ENCODE data around the gene KCNK18.
A peak's percentile ranks its signal among the peaks of the same experiment; 100 is the strongest.
"Not testable (repeated sequence)": the region's sequence is repeated elsewhere in the genome, so short reads cannot be mapped to it uniquely, and the experiment has no call there.

KCNK18 gene

DNA sequence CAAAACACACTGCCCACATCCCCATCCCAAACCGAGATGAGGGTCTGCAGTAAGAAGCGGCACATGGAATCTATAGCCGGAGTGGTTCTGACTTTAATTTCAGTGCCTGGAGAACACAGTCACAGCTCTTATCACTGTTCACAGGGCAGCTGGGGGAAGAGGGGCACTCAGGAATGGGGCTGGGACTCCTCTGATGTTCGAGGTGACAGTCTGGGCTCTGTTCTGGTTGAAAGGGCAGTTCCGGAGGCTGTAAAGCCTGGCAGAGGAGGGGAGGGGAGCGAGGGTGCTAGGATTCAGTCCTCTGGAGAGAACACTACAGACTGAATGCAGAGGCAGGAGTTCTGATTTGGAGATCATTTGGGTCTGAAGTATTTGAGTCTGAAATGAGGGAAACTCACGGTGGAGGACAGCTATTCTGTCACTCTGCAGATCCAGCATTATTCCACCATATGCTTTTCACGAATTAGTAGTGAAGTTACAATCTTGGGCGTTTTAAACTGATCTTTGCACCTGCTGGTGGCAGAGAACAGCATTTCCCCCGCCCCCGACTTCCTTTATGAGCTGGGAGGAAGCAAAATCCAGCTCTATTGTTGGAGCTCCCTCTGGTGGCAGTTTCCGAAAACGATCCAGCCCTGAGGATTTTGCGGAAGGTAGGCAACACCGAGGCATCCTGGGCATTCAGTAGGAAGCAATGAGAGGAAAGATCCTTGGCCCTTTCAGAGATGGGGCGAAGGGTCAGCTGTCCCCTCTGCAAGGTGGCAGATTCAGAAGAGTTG is 22.7 kb upstream of the KCNK18 start:
- DNase-seq, result peak; percentile 87

DNA sequence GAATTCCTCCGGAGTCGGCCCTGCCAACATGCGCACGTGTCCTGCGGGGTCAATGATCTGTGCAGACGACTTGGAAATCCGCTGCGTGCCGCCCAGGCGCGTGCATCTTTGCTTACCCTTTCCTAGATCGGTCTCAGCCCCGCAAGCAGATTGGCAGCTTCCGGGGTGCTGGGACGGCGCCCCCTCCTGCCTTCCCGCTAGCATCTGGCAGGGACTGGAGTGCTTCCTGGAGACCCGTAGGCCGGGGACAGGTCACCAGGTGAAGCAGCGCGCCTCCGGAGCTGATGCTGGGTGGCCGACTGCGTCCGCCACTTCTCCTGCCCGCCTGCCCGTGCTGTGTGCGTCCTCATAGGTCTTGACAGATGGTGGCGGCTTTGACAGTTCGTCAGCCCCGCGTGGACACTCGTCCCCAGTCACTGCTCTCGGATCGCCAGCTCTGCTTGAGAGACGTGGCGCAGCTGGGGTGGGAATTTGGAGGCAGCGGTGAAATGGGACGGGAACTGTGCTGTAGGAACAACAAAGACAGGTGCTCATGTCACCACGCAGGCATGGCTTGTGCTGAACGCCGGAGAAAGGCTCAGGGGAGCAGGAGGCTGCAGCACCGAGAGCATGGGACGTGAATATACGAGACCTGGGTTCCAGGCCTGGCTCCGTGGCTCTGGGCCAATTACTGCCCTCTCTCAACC is 21.9 kb upstream of the KCNK18 start:
- peak; percentile 77 for DNase-seq

DNA sequence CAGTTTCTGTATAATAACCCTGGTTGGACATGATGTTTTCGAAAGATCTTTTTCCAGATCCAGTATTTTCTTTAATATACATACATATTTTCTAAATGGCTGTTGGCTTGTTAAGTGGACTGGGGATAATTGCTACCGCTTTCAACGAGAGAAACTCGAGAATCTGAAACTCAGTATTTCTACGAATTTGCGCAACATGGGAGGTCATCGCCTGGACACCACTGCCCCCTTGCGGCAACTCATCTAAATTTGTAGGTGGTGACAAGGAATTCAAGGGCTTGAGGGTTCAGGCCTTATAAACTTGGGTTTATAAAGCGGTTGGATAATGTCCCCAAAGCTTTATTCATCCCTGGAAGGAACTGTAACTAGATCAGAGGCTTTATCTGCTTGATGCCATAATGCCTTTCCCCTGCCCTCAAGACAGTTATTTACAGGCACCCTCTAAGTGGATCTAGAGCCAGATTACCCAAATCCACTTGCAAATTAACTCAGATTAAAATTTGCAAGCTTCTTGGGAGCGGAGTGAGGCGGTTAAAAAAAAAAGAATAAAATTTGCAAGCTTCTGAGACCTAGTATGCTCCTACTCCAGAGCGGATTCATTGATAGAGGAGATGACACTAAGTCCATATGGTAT is 21.3 kb upstream of the KCNK18 start:
- peak; percentile 84 for DNase-seq

DNA sequence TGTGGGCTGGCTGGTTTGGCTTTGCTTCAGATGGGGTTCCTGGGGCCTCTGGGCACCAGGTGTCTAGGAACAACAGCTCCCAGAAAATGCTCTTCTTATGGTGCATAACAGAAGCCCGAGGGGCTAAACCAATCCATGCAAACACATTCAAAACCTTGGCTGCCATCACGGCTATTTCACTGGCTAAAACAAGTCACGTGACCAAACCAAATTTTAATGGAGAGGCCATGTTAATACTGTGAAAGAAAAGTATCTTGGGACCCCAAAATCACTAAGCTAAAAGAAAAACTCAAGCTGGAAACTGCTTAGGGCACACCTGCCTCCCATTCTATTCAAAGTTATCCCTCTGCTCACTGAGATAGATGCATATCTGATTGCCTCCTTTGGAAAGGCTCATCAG is 19.1 kb upstream of the KCNK18 start:
- no peak for DNase-seq

DNA sequence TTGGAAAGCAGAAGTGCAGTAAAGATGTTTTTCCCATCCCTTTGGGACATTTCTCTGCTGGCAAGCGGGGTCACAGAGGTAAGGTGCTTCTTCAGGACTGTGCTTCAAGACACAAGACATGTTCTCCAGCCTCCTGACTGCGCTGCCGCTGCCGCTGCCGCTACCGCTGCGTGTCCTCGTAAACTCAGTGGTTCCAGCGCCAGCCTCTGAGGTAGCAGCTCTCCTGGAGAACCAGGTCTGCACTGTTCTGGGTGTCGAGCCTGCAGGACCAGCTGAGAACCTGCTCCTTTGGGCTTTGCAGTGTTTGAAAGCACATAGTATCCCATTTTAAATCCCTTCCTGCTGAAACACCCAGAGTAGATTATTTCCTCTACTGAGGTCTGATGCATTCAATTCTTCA is 13.0 kb upstream of the KCNK18 start:
- no peak for DNase-seq

DNA sequence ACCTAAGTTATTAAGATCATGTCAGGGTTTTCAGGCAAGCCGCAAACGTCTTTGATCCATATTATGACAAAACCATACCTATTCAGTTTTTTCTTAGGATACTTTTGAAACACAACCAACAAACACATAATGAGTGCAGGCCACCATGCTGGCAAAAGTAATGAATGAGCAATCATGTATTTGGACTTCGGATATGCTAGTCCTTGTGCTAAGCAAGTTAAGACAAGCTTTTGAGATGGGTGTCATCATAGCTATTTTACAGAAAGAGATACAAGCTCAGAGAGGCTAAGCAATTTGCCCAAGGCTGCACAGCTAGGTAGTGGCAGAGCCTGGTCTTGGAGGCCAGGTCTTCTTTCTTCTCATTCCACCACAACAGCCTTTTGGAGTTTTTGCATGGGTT is 12.5 kb upstream of the KCNK18 start:
- no peak for DNase-seq

DNA sequence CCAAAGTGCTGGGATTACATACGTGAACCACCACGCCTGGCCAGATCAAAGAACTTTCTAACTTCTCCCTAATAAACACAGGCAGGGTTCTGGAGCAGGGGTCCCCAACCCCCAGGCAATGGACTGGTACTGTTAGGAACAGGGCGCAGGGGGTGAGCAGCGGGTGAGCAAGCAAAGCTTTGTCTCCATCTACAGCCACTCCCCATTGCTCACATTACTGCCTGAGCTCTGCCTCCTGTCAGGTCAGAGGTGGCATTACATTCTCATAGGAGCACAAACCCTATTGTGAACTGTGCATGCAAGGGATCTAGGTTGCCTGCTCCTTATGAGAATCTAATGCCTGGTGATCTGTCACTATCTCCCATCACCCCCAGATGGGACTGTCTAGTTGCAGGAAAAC is 11.5 kb upstream of the KCNK18 start:
- not testable (repeated sequence) for DNase-seq

DNA sequence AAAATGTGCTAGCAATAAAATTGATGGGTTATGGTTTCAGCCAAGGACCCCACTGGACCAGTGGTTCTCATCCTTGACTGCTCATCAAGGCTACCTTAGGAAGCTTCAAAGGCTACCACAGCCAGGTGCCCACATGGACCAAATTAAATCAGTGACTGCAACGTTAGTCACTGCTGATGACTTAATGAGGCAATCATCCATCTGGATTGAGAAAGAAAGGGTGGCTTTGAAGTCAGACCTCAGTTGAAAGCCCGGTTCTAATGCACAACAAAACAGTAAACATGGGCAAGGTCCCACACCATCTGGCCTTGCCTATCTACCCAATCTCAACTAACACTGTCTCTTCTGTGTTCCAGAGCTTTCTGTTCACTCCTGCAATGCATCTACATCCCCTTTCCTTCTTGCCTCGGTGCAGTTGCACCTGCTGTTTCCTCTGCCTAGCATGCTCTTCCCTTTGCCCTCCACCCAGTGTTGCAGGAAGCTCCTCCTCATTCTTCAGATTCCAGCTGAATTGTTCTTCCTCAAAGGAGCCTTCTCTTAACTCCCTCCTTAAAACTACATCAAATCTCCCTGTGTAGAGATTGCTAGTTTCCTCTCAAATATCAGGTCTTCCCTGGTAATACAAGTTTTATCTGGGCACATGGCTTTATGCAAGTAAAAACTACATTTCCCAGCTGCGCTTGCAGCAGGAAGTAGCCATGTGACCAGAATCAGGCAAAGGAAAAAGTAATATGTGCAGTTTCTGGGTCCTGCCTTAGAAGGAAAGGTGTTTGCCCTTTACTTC is 10.3 kb upstream of the KCNK18 start:
- peak; percentile 37 for DNase-seq

DNA sequence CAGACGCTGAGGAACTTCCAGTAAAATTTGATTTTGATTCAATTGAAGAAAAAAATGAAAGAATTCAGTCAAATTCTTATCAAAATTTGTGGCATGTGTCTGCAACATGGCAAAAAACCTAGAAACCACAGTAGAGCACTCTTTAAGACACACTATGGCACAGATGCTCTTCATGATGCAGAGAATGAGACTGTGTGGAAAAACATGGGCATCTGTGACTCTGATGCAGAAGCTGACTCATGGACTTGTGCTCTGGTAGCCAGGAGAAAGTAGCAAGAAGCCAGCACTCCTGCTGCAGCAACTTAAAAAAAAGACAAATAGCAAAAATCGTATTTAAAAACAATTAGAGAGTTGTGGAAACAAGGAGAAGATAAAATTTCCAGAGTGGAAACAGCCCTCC is 8.9 kb upstream of the KCNK18 start:
- no peak for DNase-seq

DNA sequence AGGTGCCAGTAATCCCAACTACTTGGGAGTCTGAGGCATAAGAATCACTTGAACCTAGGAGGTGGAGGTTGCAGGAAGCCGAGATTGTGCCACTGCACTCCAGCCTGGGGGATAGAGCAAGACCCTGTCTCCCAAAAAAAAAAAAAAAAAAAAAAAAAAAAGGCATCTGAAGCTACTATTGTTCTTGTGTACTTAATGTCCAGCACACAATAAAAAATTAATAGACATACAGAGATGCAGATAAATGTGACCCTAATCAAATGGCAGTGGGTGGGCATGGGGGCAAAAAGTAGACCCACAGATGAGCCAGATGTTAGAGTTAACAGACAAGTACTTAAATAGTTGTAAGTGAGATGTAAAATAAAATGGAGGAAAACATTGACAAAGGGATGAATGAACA is 7.7 kb upstream of the KCNK18 start:
- no peak for DNase-seq

DNA sequence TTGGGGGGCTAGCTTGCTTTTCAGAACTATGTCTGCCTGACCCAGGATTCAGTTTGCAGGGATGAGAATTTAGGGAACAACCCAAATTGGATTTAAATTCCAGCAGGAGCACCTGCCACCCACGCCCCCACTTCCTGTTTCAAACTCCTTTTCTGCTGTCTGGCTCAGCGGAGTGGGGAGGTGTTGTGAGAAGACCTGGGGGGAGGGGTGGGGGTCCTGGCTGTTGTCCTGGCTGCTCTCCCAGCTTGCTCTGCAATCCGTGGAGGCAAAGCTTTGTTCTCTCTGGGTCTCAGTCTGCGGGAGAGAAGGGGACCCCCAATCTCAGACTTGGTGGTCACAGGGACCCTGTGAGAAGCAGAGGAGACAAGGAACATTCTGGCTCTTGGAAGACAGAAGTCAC is 799 bp downstream of the KCNK18 start:
- no peak for DNase-seq

DNA sequence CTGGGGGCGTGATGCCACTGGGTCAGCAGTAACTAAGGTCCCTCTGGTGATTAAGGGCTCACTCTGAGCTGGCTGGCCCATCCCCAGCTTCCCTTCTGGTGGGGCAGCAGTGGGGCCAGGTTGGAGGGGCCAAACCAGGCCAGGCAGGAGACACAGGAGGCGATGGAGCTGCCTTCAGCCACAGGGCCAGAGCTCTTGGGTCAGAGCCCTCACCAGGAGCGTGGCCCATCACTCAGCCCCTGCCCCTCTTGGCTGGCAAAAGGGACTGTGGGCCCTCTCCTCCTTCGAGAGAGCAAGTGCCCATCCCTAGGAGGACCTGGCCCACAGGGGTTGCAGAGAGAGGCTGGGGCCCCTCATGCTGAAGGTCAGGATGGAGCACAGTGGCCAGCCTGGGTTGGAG is 4.5 kb downstream of the KCNK18 start:
- no peak for DNase-seq

DNA sequence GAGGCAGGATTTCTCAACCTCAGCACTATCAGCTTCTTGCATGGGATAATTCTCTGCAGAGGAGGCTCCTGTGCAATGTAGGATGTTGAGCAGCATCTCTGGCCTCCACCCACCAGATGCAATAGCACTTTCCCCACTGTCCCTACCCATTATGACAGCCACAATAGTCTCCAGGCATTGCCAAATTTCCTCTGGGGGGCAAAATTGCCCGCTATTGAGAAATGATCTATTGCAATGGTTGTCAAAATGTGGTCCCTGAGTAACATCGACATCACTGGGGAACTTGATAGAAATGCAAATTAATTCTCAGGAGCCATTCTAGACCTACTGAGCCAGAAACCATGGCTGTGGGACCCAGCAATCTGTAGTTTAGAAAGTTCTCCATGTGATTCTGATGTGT is 7.0 kb downstream of the KCNK18 start:
- DNase-seq, result no peak

DNA sequence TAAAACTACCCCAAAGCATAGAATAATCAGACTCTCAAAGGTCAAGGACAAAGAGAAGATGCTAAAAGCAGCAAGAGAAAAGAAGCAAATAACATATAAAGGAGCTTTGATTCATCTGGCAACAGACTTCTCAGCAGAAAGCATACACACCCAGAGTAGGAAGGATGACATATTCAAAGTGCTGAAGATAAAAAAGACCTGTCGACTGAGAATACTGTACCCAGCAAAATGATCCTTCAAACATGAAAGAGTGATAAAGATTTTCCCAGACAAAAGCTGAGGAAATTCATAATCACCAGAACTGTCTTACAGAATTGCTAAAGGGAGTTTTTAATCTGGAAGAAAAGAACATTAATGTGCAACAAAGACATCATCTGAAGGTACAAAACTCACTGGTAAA is 14.9 kb downstream of the KCNK18 start:
- peak; percentile 18 for DNase-seq

DNA sequence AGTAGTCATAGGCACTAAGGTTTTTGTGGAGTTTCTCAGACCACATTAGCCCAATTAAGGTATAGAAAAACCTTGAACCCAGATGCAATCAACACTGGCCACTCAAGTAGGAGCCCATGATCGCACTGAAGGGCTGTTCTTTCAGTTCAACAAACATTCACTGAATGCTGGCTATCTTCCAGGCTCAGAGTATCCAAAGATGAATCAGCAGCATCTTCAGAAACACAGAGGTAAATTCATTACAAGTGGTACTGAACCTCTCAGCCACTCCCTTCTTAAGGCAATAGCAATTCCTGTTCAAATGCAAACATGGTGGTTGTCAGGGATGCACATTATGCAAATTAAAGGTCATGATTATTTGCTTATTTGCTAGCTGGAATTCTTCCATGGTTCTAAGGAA is 17.1 kb downstream of the KCNK18 start:
- DNase-seq, result no peak

DNA sequence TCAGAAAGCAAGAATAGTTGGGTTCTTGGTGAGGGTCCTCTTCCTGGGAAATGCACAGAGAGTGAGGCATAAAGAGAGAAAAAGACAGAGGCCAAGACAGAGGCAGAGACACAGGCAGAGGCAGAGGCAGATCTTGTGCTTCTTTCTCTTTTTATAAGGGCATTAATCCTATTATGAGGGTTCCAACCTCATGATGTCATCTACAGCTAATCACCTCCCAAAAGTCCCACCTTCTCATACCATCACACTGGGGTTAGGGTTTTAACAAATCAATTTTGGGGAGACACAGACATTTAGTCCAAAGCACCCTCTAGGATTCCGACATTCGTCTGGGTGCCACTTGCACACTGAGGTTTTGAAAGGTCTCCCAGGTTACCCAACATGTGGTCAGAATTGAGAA is 17.8 kb downstream of the KCNK18 start:
- DNase-seq, result no peak

DNA sequence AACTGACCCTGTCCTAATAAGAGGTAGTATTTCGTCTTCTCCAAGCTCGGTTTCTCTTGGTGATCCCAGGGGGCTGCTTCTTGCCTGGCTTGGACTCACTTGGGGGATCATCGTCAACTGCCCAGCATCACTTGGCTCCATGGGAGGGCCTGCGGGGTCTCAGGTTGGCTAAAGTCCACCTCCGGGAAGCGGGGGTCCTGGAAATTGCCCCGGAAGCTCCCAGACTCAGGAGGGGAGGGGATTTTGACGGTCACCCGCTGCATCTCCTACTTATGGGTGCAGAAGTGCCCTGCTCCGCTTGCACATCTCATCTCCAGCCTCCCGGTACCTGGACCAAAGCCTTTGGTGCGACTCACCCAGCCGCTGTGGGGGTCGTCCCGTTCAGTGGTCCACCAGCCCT is 18.7 kb downstream of the KCNK18 start:
- DNase-seq, result no peak

DNA sequence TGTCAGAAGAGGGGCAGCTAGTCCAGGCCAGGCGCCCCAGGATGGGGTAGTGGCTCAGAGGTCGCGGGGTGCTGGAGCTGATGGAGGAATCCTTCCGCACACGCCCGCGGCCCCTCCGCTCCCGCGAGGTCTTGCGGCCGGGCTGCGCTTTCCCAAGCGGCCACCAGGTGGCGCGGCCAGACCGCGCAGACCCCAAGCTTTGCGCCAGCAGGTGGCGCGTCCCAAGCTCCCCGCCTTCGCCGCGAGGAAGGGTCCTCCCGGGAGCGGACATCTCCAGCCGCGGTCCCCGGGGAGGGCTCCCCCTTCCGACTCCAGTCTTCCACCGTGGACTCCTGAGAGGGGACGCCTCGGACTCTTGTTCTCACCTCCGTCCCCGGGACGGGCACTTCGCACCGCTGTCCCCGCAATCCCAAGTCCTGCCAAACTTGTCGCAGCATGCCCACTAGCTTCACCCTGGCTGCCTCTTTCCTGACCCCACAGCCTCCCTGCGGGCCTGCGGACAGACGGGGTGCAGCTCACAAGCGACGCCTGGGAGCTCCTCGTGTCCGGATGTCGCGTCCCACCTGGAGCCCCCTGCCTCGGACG is 19.4 kb downstream of the KCNK18 start:
- DNase-seq, result peak; percentile 82

DNA sequence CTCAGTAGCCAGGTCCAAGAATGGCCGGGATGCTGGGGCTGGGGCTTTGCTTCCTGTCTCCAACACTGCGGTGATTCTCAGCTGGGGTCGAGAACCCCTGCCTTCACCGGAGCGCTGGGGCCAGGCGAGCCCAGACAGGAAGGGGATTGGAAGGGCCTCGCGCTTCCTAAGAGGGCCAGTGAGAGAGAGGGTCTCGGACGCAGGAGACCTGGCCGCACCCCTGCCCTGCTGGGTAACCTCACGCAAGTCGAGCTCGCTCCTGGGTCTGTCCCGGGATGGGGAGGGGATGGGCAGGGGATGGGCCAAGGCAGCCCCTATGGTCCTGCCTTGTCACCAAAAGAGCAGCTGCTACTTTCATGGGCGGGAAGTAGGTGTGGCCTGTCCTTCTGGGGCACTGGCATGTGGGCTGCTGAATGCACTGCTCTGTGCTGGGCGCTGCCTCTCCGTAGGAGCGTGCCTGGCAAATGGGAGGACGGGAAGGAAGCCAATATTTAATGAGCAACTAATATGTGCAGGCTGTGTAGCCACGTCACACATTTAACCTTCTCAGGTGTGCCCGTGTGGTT is 20.0 kb downstream of the KCNK18 start:
- peak; percentile 61 for DNase-seq

DNA sequence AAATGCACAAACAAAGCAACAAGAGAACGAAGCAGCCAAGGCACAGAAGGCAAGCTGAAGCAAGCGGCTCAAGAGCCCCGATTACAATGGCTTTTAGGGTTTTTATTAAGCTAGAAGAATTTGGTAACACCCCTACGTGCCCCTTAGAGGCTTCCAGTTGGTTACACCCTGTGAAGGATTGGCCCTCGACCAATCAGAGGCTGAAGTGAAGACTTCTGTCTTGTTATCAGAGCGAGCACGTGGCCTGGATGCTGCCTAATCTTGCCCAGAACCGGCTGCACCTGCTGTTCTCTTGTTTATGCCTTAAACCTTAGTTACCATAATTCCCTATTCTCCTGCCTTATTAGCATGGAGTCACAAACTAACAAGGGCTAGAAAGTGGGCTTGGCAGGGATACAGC is 21.4 kb downstream of the KCNK18 start:
- no peak for DNase-seq

DNA sequence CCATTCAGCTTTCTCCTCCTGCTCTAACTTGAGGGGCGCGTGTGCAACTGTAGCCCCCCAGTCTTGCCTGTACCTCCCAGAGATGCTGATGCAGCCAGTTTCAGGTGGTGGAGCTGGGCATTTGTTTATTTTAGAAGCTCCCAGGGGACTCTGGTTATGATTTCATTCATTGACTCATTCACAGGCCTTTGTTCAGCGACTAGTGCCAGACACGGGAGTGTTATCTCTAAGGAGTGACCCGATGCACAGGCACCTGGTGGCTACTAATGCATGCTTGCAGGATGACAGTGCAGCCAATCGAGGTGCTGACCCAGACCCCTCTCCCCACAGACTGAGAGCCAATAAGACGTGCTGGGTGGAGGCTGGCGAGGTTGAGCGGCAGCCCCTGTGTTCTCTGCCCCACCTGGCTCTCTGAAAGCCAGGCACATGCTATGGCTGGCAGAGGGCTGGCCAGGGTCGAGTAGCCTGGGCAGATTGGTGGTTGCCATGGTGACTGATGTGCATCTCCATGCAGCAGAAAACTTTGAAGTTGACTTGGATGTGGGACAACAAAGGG is 23.9 kb downstream of the KCNK18 start:
- peak; percentile 60 for DNase-seq

DNA sequence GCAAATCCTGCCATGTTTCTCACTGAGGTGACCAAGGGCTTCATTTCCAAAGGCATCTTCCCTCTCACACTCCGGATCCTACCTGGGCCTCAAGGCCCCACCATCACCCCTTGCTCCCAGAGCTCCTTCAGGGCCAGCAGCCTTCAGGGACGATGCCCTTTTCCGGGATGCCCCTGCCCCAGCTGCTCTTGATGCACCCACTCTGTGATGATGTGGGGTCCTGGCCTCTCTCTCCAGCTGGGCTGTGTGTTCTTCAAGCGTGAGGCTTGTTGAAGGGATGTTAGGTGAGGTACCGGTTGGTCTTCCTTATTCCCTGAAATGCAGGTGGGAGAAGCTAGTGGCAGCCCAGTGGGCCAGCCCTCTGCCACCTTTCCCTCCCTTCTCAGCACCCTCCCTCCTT is 25.3 kb downstream of the KCNK18 start:
- DNase-seq, result no peak
